HEK293T (cell line): ENCODE data around the gene PTN.
"Not testable (repeated sequence)": the region's sequence is repeated elsewhere in the genome, so short reads cannot be mapped to it uniquely, and the experiment has no call there.

Source experiments
- CTCF ChIA-PET: fragments of 350-600 bp; formaldehyde crosslinking; extraction: SDS; loops from one replicate; lab custom pipeline; 2021; ENCODE audit warnings: antibody characterized with exemption, inconsistent platforms; lab: Yijun Ruan, JAX
- POLR2A ChIA-PET: fragments of 350-600 bp; formaldehyde crosslinking; extraction: SDS; loops from one replicate; lab custom pipeline; 2020; ENCODE audit warnings: antibody characterized with exemption, inconsistent platforms; lab: Yijun Ruan, JAX
- DNase-seq: peaks from one replicate; pipeline ENCODE4 v3.0.0; 2012; ENCODE audit warnings: mixed read lengths; ENCODE audit errors: extremely low spot score
- ARNT ChIP-seq: fragments of 450-650 bp; IDR thresholded peaks from 2 replicates; pipeline ENCODE4 v1.6.1; 2017; ENCODE audit warnings: mild to moderate bottlenecking
- BHLHE40 ChIP-seq: fragments of 450-650 bp; IDR thresholded peaks from 2 replicates; pipeline ENCODE4 v1.6.1; 2016; ENCODE audit warnings: mild to moderate bottlenecking, moderate library complexity, borderline replicate concordance
- CTBP1 ChIP-seq: fragments of 450-650 bp; IDR thresholded peaks from 2 replicates; pipeline ENCODE4 v1.6.1; 2016; ENCODE audit warnings: borderline replicate concordance
- ELF4 ChIP-seq: fragments of 450-650 bp; IDR thresholded peaks from 2 replicates; pipeline ENCODE4 v1.6.1; 2017; ENCODE audit warnings: antibody characterized with exemption
- FOXA1 ChIP-seq: fragments of 450-650 bp; IDR thresholded peaks from 2 replicates; pipeline ENCODE4 v1.6.1; 2016; ENCODE audit warnings: mild to moderate bottlenecking
- FOXK2 ChIP-seq: fragments of 450-650 bp; IDR thresholded peaks from 2 replicates; pipeline ENCODE4 v1.6.1; 2016; ENCODE audit warnings: mild to moderate bottlenecking
- FOXM1 ChIP-seq: fragments of 450-650 bp; IDR thresholded peaks from 2 replicates; pipeline ENCODE4 v1.6.1; 2017; ENCODE audit warnings: mild to moderate bottlenecking, borderline replicate concordance
- HDGF ChIP-seq: fragments of 450-650 bp; IDR thresholded peaks from 2 replicates; pipeline ENCODE4 v1.6.1; 2017; ENCODE audit warnings: antibody characterized with exemption, borderline replicate concordance
- L3MBTL2 ChIP-seq: fragments of 450-650 bp; conservative IDR thresholded peaks from 2 replicates; pipeline ENCODE4 v1.6.1; 2016; ENCODE audit warnings: mild to moderate bottlenecking
- LEF1 ChIP-seq: fragments of 450-650 bp; IDR thresholded peaks from 2 replicates; pipeline ENCODE4 v1.6.1; 2017; ENCODE audit warnings: mild to moderate bottlenecking, borderline replicate concordance
- NFRKB ChIP-seq: fragments of 450-650 bp; IDR thresholded peaks from 2 replicates; pipeline ENCODE4 v1.6.1; 2016; ENCODE audit warnings: mild to moderate bottlenecking, moderate library complexity
- SP1 ChIP-seq: fragments of 450-650 bp; IDR thresholded peaks from 2 replicates; pipeline ENCODE4 v1.6.1; 2017
- SUZ12 ChIP-seq: fragments of 450-650 bp; IDR thresholded peaks from 2 replicates; pipeline ENCODE4 v1.6.1; 2016; ENCODE audit warnings: mild to moderate bottlenecking
- TARDBP ChIP-seq: fragments of 450-650 bp; IDR thresholded peaks from 2 replicates; pipeline ENCODE4 v1.6.1; 2016
- ZNF384 ChIP-seq: fragments of 450-650 bp; IDR thresholded peaks from 2 replicates; pipeline ENCODE4 v1.6.1; 2016
- TF ChIP-seq, protein P1 (sequence below): fragments of 450-650 bp; IDR thresholded peaks from 2 replicates; pipeline ENCODE4 v1.6.1; 2016

PTN gene

DNA sequence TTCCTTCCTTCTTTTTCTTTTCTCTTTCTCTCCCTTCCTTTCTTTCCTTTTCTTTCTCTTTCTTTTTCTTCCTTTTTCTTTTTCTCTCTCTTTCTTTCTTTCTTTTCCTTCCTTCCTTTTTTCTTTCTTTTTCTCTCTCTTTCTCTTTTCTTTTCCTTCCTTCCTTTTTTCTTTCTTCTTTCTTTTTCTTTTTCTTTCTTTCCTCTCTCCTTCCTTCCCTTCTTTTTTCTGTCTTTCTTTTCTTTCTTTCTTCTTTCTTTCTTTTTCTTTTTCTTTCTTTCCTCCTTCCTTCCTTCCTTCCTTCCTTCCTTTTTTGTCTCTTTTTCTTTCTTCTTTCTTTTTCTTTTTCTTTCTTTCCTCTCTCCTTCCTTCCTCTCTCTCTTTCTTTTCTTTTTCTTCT lies 136.8 kb downstream of the PTN start:
- CTCF ChIA-PET = no interaction called here
- POLR2A ChIA-PET = no interaction called here
- DNase-seq = no peak
- TF ChIP-seq L3MBTL2 (no peak), BHLHE40 (no peak), CTBP1 (no peak), FOXM1 (no peak), TARDBP (no peak), HDGF (no peak), SP1 (no peak), ARNT (no peak), SUZ12 (no peak), FOXK2 (no peak), NFRKB (no peak), ZNF384 (no peak), ELF4 (no peak), LEF1 (no peak), FOXA1 (no peak)
- TF ChIP-seq, protein P1, sequence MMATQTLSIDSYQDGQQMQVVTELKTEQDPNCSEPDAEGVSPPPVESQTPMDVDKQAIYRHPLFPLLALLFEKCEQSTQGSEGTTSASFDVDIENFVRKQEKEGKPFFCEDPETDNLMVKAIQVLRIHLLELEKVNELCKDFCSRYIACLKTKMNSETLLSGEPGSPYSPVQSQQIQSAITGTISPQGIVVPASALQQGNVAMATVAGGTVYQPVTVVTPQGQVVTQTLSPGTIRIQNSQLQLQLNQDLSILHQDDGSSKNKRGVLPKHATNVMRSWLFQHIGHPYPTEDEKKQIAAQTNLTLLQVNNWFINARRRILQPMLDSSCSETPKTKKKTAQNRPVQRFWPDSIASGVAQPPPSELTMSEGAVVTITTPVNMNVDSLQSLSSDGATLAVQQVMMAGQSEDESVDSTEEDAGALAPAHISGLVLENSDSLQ = no peak

DNA sequence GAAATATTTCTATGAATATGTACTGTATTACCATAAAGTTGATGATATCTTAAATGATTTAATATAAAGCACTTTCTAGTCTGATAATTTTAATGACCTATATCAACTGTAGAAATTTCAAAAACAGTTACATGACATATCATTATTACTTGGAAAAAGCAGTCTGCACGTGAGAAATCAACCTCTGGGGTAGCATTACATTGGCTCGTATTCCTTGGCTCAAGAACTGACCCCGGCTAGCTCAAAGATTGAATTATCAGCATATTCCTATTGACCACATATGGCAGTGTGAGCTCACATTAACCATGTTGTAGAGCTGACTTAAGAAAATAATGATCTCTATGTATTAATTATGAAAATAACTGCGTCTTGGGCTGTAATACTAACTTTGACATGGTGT lies 139.3 kb downstream of the PTN start:
- TF ChIP-seq, protein P1 = no peak
- no peak for TF ChIP-seq NFRKB
- TF ChIP-seq TARDBP = no peak
- TF ChIP-seq FOXA1 = no peak
- no peak for TF ChIP-seq L3MBTL2
- no peak for TF ChIP-seq BHLHE40
- TF ChIP-seq SUZ12 = no peak
- TF ChIP-seq ARNT = no peak
- no peak for TF ChIP-seq FOXK2
- no peak for TF ChIP-seq SP1
- TF ChIP-seq ZNF384 = no peak
- TF ChIP-seq CTBP1 = no peak
- TF ChIP-seq ELF4 = no peak
- no peak for TF ChIP-seq HDGF
- no peak for TF ChIP-seq FOXM1
- TF ChIP-seq LEF1 = no peak
- ChIA-PET CTCF (no interaction called here), POLR2A (no interaction called here)
- no peak for DNase-seq

GRCh38 chr7:137203351-137203750 lies 140.2 kb downstream of the PTN start:
- CTCF ChIA-PET = no interaction called here

DNA sequence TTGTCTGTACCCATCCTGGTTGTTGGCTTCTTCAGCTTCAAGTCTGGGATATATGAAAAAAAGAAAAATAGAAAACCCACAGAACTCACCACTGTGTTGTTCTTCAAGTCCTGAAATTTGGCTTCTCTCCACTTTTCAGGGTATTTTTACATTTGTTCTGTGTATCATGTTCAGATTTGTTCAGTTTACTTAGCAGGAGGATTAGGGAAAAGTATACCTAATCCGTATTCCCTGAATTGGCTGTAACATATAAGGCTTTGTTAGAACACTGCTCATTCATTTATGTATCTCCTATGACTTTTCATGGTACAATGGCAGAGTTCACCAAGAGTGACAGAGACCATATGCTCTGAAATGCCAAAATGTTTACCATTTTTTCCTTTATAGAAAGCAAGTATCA lies 146.9 kb downstream of the PTN start:
- no peak for TF ChIP-seq L3MBTL2
- no peak for TF ChIP-seq TARDBP
- TF ChIP-seq, protein P1 = no peak
- TF ChIP-seq ARNT = no peak
- no peak for TF ChIP-seq ZNF384
- TF ChIP-seq SUZ12 = no peak
- no peak for TF ChIP-seq ELF4
- TF ChIP-seq SP1 = no peak
- no peak for TF ChIP-seq FOXM1
- TF ChIP-seq BHLHE40 = no peak
- no peak for TF ChIP-seq FOXA1
- TF ChIP-seq FOXK2 = no peak
- no peak for TF ChIP-seq LEF1
- TF ChIP-seq NFRKB = no peak
- no peak for TF ChIP-seq HDGF
- TF ChIP-seq CTBP1 = no peak
- CTCF ChIA-PET = no interaction called here

More at GRCh38 chr7:137203351-137203750, 140.2 kb downstream of the PTN start:
- no peak for DNase-seq
- POLR2A ChIA-PET = no interaction called here
- TF ChIP-seq SUZ12 = no peak
- no peak for TF ChIP-seq BHLHE40
- no peak for TF ChIP-seq FOXK2

GRCh38 chr7:137195996-137196395 lies 147.5 kb downstream of the PTN start:
- POLR2A ChIA-PET = no interaction called here
- no peak for TF ChIP-seq TARDBP
- TF ChIP-seq SP1 = no peak
- TF ChIP-seq SUZ12 = no peak
- TF ChIP-seq ELF4 = no peak
- CTCF ChIA-PET = no interaction called here
- no peak for DNase-seq

More for the DNA sequence above, 146.9 kb downstream of the PTN start:
- POLR2A ChIA-PET = no interaction called here
- no peak for DNase-seq

GRCh38 chr7:137181619-137182018 lies 161.9 kb downstream of the PTN start:
- CTCF ChIA-PET, DNase-seq, POLR2A ChIA-PET: not testable (repeated sequence)
